ENCODE measurements around the gene MACROD2.

The MACROD2 gene

DNA sequence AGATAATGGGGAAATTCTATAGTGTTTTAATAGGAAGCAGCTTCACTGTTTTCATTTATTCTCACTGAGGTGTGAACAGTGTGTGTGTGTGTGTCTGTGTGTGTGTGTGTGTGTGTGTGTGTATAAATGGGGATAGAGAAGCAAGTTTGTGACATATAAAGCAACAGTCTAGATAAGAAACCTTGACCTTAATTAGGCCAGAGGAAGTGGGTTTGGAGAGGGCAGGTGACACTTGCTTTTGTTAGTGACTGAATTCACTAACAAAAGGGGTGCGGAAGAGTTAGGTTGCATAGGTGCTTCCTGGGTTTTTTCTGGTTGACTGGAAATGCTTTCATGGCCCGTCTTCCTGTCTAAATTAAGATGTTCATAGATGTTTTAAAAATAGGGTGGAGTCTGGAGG, 857.8 kb downstream of the MACROD2 start:
- Histone ChIP-seq H3K4me3 (ENCODE audit: insufficient read depth, low read length, poor library complexity, severe bottlenecking) (no peak overlapping the region), H3K4me2 (ENCODE audit: low read depth, low read length, poor library complexity, severe bottlenecking) (no peak overlapping the region), H3K36me3 (ENCODE audit: low read length) (no peaks in the 10 kb centered on the region), H3F3A (ENCODE audit: insufficient read depth) (no peaks in the 10 kb centered on the region), H3K27ac (ENCODE audit: low read depth, low read length) (no peak overlapping the region), H4K20me1 (ENCODE audit: low read depth, low read length) (no peaks in the 10 kb centered on the region), H3K9me2 (replicated peaks; ENCODE audit: insufficient read depth, low read length) (no peaks in the 10 kb centered on the region), H3K79me2 (ENCODE audit: insufficient read depth, low read length) (no peaks in the 10 kb centered on the region), H2AFZ (ENCODE audit: low read depth, low read length, severe bottlenecking) (no peak overlapping the region), H3K9ac (ENCODE audit: low read length) (no peak overlapping the region), H3K9me3 (ENCODE audit: insufficient read depth, low read length) (no peaks in the 10 kb centered on the region), H3K27me3 (ENCODE audit: low read length) (no peaks in the 10 kb centered on the region)
- TF ChIP-seq, protein P1, sequence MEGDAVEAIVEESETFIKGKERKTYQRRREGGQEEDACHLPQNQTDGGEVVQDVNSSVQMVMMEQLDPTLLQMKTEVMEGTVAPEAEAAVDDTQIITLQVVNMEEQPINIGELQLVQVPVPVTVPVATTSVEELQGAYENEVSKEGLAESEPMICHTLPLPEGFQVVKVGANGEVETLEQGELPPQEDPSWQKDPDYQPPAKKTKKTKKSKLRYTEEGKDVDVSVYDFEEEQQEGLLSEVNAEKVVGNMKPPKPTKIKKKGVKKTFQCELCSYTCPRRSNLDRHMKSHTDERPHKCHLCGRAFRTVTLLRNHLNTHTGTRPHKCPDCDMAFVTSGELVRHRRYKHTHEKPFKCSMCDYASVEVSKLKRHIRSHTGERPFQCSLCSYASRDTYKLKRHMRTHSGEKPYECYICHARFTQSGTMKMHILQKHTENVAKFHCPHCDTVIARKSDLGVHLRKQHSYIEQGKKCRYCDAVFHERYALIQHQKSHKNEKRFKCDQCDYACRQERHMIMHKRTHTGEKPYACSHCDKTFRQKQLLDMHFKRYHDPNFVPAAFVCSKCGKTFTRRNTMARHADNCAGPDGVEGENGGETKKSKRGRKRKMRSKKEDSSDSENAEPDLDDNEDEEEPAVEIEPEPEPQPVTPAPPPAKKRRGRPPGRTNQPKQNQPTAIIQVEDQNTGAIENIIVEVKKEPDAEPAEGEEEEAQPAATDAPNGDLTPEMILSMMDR (IDR thresholded peaks at IDR 0.05; ENCODE audit: insufficient read depth, low read length, poor library complexity, severe bottlenecking): no peak
- TF ChIP-seq EZH2phosphoT487 (conservative IDR thresholded peaks at IDR 0.05; ENCODE audit: low read length): no peak

DNA sequence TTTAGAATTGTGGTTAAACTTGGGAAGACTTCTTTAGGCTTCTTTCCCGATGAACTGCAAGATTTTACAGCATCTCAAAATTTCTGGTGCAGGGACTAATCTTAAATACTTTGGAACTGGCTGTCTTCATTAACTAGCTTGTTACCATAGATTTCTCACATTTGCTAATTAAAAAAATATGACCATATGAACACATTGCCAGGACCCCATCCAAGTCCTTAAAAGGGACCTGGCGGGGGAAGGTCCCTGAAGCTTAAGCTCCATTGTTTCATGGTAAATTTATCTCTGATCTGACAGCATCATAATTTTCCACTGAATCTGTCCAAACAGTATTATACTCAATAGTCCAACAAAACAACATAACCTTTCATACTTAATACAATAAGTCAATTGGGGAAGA, 859.9 kb downstream of the MACROD2 start:
- Histone ChIP-seq H3K36me3 (ENCODE audit: low read length) (no peaks in the 10 kb centered on the region), H3K4me2 (ENCODE audit: low read depth, low read length, poor library complexity, severe bottlenecking) (no peak overlapping the region), H3K9me2 (replicated peaks; ENCODE audit: insufficient read depth, low read length) (no peaks in the 10 kb centered on the region), H3K9ac (ENCODE audit: low read length) (no peak overlapping the region), H4K20me1 (ENCODE audit: low read depth, low read length) (no peaks in the 10 kb centered on the region), H3K27me3 (ENCODE audit: low read length) (no peaks in the 10 kb centered on the region), H3K4me3 (ENCODE audit: insufficient read depth, low read length, poor library complexity, severe bottlenecking) (no peak overlapping the region), H3K9me3 (ENCODE audit: insufficient read depth, low read length) (no peaks in the 10 kb centered on the region), H3K27ac (ENCODE audit: low read depth, low read length) (no peak overlapping the region), H3K79me2 (ENCODE audit: insufficient read depth, low read length) (no peaks in the 10 kb centered on the region), H3F3A (ENCODE audit: insufficient read depth) (no peaks in the 10 kb centered on the region), H2AFZ (ENCODE audit: low read depth, low read length, severe bottlenecking) (no peak overlapping the region)
- no peak for TF ChIP-seq EZH2phosphoT487 (conservative IDR thresholded peaks at IDR 0.05; ENCODE audit: low read length)
- TF ChIP-seq, protein P1 (IDR thresholded peaks at IDR 0.05; ENCODE audit: insufficient read depth, low read length, poor library complexity, severe bottlenecking): no peak

DNA sequence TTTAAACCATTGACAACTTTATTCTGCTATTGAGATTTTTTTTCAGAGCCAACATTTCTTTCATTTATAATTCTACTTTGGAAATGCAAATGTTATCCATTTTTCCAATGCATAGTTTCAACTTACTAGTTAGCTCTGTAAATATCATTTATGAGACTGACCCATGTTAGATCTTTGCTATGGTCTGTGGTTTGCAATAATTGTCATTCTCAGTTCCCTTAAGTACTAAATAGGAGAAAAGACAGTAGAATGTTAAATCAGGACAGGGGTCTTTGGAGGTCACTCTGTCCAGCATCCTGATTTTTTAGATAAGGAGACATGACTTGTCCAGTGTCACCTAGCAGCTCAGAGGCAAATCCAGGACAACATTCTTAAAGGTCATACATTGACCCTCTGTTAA, 864.3 kb downstream of the MACROD2 start:
- H3K36me3 ChIP-seq (ENCODE audit: low read length): no peaks in the 10 kb centered on the region

More for the DNA sequence above, 864.3 kb downstream of the MACROD2 start:
- no peak overlapping the region for H3K4me3 ChIP-seq (ENCODE audit: insufficient read depth, low read length, poor library complexity, severe bottlenecking)
- no peak overlapping the region for H2AFZ ChIP-seq (ENCODE audit: low read depth, low read length, severe bottlenecking)
- H3K79me2 ChIP-seq (ENCODE audit: insufficient read depth, low read length): no peaks in the 10 kb centered on the region
- no peaks in the 10 kb centered on the region for H3K27me3 ChIP-seq (ENCODE audit: low read length)
- no peaks in the 10 kb centered on the region for H3F3A ChIP-seq (ENCODE audit: insufficient read depth)
- H3K9ac ChIP-seq (ENCODE audit: low read length): no peak overlapping the region
- H3K27ac ChIP-seq (ENCODE audit: low read depth, low read length): no peak overlapping the region
- no peak overlapping the region for H3K4me2 ChIP-seq (ENCODE audit: low read depth, low read length, poor library complexity, severe bottlenecking)
- TF ChIP-seq, protein P1 (IDR thresholded peaks at IDR 0.05; ENCODE audit: insufficient read depth, low read length, poor library complexity, severe bottlenecking): no peak
- H3K9me2 ChIP-seq (replicated peaks; ENCODE audit: insufficient read depth, low read length): no peaks in the 10 kb centered on the region
- no peaks in the 10 kb centered on the region for H3K9me3 ChIP-seq (ENCODE audit: insufficient read depth, low read length)
- H4K20me1 ChIP-seq (ENCODE audit: low read depth, low read length): no peaks in the 10 kb centered on the region
